Ovary (tissue), 9 donors: ENCODE results near the gene CCNI2. TPM values are rescaled to one million over a fixed set of nuclear protein-coding genes. Genes with fewer than 3 reads are reported as not detected.

Experiments used
- DNase-seq, 5 donors: peaks; one replicate each; pipeline ENCODE4 v3.0.0-alpha.2; 2019 to 2020
- H3K27ac ChIP-seq, 2 donors: fragments of 200-600 bp; one replicate each; pipeline versions ENCODE4 v1.5.1 to v1.8.0; 2019 to 2022
- H3K27me3 ChIP-seq: fragments of 200-600 bp; one replicate; pipeline ENCODE4 v1.8.0; 2022
- H3K36me3 ChIP-seq: fragments of 200-600 bp; sonication (generic); one replicate; pipeline ENCODE4 v1.5.1; 2019
- H3K4me1 ChIP-seq: one replicate; pipeline ENCODE4 v1.8.1; 2013; ENCODE audit warnings: mild to moderate bottlenecking, moderate library complexity; ENCODE audit not compliant: insufficient read depth
- H3K4me3 ChIP-seq: fragments of 200-600 bp; sonication (generic); one replicate; pipeline ENCODE4 v1.5.1; 2017
- H3K9me3 ChIP-seq, 2 donors: fragments of 200-600 bp in 1 of 2; sonication (generic) in 1 of 2; one replicate each; pipeline versions ENCODE4 v1.5.1 to v1.8.1; 2013 to 2019; ENCODE audit warnings: mild to moderate bottlenecking in 1 of 2, moderate library complexity in 1 of 2
- EP300 ChIP-seq: sonication (generic); formaldehyde crosslinking; IDR thresholded peaks from one replicate; pipeline ENCODE4 v1.6.1; 2017; ENCODE audit warnings: antibody characterized with exemption
- POLR2A ChIP-seq: fragments of 450-650 bp; IDR thresholded peaks from one replicate; pipeline ENCODE4 v1.6.1; 2017; ENCODE audit warnings: antibody characterized with exemption, mild to moderate bottlenecking, moderate library complexity
- WGBS, 3 donors: extraction: QIAGEN DNeasy Blood & Tissue Kit in 1 of 3; methylation state at CpG; one replicate each; pipeline versions ENCODE4 v1.1.5 to v1.1.7; 2013 to 2017; 5-methylcytosine and 5-hydroxymethylcytosine counted together
- intact Hi-C, 4 donors: fragments of 100-400 bp; cut with DNase I; formaldehyde crosslinking; loops; one replicate each; pipeline versions ENCODE4 v1.11.0 to v1.15.1; 2022 to 2023
- polyA plus RNA-seq, 2 donors: library from polyadenylated mRNA; stranded (reverse); fragments of 200-250 nt in 1 of 2; fragments of 350-450 nt in 1 of 2; fragmentation: Illumina TruSeq in 1 of 2; extraction: RNeasy Lipid Tissue Mini Kit (QIAGEN cat#74804) in 1 of 2; gene quantifications; one replicate each; pipeline ENCODE4 v1.2.3, GENCODE V29; 2013 to 2014
- total RNA-seq, 7 donors: library from RNA; depleted of rRNA in 2 of 7; stranded (reverse); fragments of >200 nt in 2 of 7; fragmentation: NEBNext Ultra II Directional in 3 of 7; extraction: Animal tissue kit (Norgen Biotek cat#: 25700) in 3 of 7; gene quantifications; one replicate each; pipeline versions ENCODE4 v1.1.0 to v1.2.4, GENCODE V29; 2016 to 2023
- TF ChIP-seq, protein P1 (sequence below), 3 donors: fragments of 450-650 bp in 2 of 3; fragments of 200-600 bp in 1 of 3; IDR thresholded peaks; one replicate each; pipeline versions ENCODE4 v1.5.1 to v1.8.0; 2016 to 2022; ENCODE audit warnings: antibody characterized with exemption in 3 of 3, mild to moderate bottlenecking in 1 of 3
- donor health status: DM: no; HTN: no; CAD: no; lungs with moderate emphysema.
- donor health status: DM: no; HTN: no; CAD: no.
- donor health status: Bipolar disorder and iron deficiency.
- donor health status: DM: yes; HTN: yes; CAD: no.
- donor health status: DM: no; HTN: no; CAD: no.
- donor health status: DM: yes; HTN: yes; CAD: no.

The CCNI2 gene
- total and polyA plus RNA-seq, 9 donors, result 0.10 to 1.4 (median 0.49) TPM; not detected in 5

DNA sequence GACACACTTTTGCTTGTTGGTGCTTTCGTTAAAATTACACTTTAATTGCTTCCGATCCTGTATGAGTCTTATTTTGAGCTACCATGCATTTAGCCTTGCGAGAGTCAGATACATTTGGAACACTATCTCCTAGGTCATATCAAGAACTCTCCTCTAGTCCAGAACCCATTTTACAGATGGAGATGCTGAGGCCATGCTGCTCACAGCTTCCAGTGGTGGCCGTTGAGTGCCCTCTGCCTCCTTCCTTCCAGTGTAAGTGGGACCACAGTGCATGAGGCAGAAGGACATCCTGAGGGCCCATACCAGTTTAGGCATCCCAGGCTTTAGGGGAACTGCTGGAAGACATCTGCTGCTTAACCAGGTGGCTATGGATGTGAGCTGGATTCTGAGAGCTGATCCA lies 6.9 kb downstream of the CCNI2 start:
- H3K27ac ChIP-seq, result no peak overlapping the region
- no peaks in the 10 kb centered on the region for H3K27me3 ChIP-seq
- no peak overlapping the region for H3K4me3 ChIP-seq
- H3K9me3 ChIP-seq, result no peaks in the 10 kb centered on the region
- H3K36me3 ChIP-seq, result no peaks in the 10 kb centered on the region
- 91 to 94% (median 91%) methylated on average over 4 of the region's 4 CpGs for WGBS, 3 donors
- no peak for DNase-seq
- intact Hi-C loops, result no loop called here
- TF ChIP-seq POLR2A, result no peak
- TF ChIP-seq, protein P1, sequence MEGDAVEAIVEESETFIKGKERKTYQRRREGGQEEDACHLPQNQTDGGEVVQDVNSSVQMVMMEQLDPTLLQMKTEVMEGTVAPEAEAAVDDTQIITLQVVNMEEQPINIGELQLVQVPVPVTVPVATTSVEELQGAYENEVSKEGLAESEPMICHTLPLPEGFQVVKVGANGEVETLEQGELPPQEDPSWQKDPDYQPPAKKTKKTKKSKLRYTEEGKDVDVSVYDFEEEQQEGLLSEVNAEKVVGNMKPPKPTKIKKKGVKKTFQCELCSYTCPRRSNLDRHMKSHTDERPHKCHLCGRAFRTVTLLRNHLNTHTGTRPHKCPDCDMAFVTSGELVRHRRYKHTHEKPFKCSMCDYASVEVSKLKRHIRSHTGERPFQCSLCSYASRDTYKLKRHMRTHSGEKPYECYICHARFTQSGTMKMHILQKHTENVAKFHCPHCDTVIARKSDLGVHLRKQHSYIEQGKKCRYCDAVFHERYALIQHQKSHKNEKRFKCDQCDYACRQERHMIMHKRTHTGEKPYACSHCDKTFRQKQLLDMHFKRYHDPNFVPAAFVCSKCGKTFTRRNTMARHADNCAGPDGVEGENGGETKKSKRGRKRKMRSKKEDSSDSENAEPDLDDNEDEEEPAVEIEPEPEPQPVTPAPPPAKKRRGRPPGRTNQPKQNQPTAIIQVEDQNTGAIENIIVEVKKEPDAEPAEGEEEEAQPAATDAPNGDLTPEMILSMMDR (IDR thresholded peaks at IDR 0.05), result no peak
- TF ChIP-seq EP300, result no peak
- H3K4me1 ChIP-seq, result no peaks in the 10 kb centered on the region

DNA sequence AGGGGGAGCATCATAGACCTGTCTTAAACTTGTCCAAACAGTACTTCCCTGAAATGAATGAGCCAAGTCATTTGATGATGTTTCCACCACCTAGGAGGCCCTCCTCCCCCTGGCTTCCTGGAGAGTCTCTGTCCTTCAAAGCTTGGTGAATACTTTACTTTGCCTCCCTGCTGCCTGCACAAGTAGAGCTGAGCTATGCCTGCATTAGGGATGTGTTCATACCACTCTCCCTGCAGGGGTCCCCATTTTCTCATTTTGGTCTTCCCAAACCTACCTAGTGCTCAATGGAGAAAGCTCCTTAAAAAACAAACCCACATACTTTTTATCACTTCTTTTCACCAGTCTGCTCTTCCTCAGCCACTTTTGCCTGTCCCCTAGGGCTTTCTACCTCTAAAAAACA lies 7.7 kb downstream of the CCNI2 start:
- intact Hi-C loops, result no loop called here
- DNase-seq, result no peak
- H3K4me1 ChIP-seq, result no peaks in the 10 kb centered on the region

GRCh38 chr5:132756542-132756941 lies 9.3 kb downstream of the CCNI2 start:
- no peaks in the 10 kb centered on the region for H3K36me3 ChIP-seq

More for the DNA sequence above, 7.7 kb downstream of the CCNI2 start:
- TF ChIP-seq POLR2A, result no peak
- TF ChIP-seq, protein P1 (IDR thresholded peaks at IDR 0.05), result no peak
- TF ChIP-seq EP300, result no peak
- Histone ChIP-seq H3K4me3 (no peak overlapping the region), H3K27ac (no peak overlapping the region), H3K9me3 (no peaks in the 10 kb centered on the region), H3K27me3 (no peaks in the 10 kb centered on the region), H3K36me3 (no peaks in the 10 kb centered on the region)

DNA sequence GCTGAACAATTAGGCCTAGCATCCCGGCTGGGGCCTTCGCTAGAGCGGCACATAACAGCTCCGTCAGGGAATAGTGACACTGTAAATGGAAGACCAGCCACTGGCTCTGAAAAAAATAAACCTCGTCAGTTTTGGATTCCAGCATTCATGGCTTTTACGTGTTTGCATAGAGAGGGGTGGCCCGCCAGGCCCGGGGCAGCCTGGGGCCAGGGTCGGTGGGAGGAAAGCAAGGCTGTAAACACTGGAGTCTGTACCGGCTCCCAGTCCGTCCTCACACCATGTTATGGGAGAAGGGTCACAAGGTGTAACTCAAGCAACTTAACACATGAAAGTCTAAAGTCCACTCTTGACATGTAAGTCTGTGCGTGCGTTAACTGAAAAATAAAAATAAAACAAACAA lies 11.2 kb downstream of the CCNI2 start:
- Histone ChIP-seq H3K4me3 (no peak overlapping the region), H3K4me1 (no peaks in the 10 kb centered on the region), H3K36me3 (no peaks in the 10 kb centered on the region), H3K27ac (no peak overlapping the region), H3K9me3 (no peaks in the 10 kb centered on the region), H3K27me3 (no peaks in the 10 kb centered on the region)
- TF ChIP-seq, protein P1 (IDR thresholded peaks at IDR 0.05), result no peak
- TF ChIP-seq EP300 (no peak), POLR2A (no peak)
- intact Hi-C loops, result no loop called here
- WGBS, 3 donors, result 76 to 82% (median 80%) methylated on average over 13 of the region's 13 CpGs
- no peak for DNase-seq

More at GRCh38 chr5:132756542-132756941, 9.3 kb downstream of the CCNI2 start:
- TF ChIP-seq, protein P1 (IDR thresholded peaks at IDR 0.05), result no peak
- TF ChIP-seq EP300, result no peak
- no peak for TF ChIP-seq POLR2A
- DNase-seq, result no peak
- 75 to 86% (median 86%) methylated on average over 5 of the region's 5 CpGs for WGBS, 3 donors
- Histone ChIP-seq H3K4me1 (no peaks in the 10 kb centered on the region), H3K27ac (no peak overlapping the region), H3K9me3 (no peaks in the 10 kb centered on the region), H3K27me3 (no peaks in the 10 kb centered on the region), H3K4me3 (no peak overlapping the region)
- intact Hi-C loops, result no loop called here
